Activated CD4-positive, alpha-beta T cell treated with anti-CD3 and anti-CD28 coated beads, Interleukin-2, amount 50 U/mL, for 24 hours (primary cell): Measurements from ENCODE around the gene RAB3B.
"Not testable (repeated sequence)": the region's sequence is repeated elsewhere in the genome, so short reads cannot be mapped to it uniquely, and the experiment has no call there.

ENCODE experiments used
- DNase-seq, 2 donors: peaks; one replicate each; pipeline ENCODE4 v3.0.0-alpha.2; 2020; ENCODE audit warnings: low read depth in 1 of 2, low spot score in 1 of 2

The RAB3B gene

GRCh38 chr1:51875836-51876235 lies 114.7 kb downstream of the RAB3B start:
- DNase-seq, result no peak

DNA sequence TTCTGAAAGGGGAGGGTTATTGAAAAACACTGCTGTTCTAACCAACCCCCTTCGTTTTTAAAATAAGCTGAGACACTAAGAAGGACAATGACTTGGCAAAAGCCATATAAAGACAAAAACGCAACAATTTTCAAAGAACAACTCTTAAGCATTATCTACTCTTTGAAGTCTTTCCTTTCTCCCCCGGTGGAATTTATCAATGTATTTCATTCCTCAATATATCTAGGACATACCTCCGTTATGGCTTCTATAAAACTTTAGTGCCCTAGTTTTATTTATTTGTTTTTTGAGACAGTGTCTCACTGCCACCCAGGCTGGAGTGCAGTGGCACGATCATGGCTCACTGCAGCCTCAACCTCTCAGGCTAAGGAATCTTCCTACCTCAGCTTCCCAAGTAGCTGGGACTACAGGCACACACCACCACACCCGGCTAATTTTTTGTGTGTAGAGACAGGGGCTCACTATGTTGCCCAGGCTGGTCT lies 115.2 kb downstream of the RAB3B start:
- DNase-seq, result no peak

DNA sequence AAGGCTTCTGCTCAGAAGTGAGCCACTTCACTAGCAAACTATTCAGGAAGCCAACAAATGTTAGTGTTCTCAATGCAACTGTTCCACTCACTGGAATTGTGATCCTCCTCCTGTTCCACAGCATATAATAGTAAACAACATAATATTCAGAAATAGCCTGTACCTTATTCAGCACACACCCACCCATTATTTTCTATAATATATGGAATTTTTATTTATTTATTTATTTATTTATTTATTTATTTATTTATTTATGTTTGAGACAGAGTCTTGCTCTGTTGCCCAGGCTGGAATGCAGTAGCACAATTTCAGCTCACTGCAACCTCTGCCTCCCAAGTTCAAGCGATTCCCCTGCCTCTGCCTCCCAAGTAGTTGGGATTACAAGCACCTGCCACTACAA lies 117.2 kb downstream of the RAB3B start:
- DNase-seq, result not testable (repeated sequence)

DNA sequence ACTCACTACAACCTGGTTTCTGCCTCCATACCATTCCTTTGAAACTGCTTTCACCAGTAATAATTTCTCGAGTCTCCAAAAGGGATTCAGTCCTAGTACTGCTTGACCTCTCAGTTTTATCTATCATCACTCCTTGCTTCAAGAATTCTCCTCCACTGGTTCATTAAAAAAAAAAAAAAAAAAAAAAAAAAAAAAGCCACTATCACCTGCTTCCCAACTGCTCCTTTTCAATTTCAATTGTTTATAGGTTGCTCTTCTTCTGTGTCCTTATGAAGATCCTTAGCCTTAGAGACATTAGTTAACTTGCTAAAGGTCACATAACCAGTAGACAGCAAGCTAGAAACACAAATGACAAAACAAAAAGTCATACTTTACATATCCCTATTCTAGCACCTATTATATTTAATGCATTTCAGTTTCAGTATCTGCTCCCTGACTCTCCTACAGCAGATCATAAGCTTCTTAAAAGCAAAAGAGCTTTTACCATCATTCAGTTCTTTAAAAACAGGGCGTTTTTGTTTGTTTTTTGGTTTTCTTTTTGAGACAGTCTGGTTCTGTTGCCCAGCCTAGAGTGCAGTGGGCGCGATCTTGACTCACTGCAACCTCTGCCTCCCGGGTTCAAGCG lies 119.0 kb downstream of the RAB3B start:
- DNase-seq, result no peak

GRCh38 chr1:51870603-51871350 lies 119.7 kb downstream of the RAB3B start:
- no peak for DNase-seq

DNA sequence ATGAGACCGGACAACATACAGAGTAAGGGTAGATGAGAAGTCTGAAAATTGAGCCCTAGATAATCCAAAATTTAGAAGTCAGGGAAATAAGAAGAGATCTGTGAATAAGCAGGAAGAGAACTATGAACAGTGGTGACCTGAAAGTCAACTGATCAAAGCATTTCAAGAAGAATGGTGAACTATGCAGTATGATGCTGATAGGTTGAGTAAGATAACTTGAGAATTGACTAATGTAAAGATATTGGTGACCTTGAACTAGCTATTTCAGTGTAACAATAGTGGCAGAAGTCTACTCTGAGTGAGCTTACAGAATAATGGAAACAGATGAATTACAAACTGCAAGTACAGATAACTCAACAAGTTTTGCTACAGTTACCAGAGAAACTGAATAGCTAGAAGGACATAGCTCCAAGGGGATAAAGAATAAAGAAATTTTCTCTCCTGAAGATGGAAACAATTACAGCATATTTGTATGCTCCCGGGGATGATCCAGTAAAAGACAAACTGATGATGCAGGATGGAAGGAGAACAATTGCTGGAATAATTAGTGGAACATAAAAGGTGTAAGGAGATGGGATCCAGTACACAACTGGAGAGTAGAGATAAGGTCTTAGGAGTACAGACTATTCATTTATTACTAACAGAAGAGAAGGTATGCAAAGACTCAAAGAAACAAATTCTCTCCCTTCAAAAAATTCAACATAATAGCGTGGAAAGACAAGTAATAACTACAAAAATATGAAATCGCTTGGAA lies 122.8 kb downstream of the RAB3B start:
- DNase-seq, result no peak

GRCh38 chr1:51863384-51863783 lies 127.1 kb downstream of the RAB3B start:
- DNase-seq, result no peak

DNA sequence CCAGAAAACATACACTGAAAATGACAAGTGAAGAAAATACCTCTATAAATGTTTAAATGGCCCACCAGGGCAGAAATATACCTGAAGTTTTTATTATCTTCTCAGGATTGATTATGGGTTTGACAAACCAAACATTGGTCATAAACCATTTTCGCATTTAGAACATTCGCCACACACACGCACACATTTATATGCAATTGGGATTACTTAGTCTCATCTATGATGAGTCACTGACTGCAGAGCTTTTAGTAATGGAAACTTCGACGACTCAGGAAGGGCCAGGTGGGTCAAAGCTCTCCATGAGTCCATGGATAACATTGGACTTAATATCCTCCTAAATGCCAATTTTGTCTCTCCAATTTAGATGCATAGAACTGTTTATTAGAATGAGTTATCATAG lies 128.8 kb downstream of the RAB3B start:
- DNase-seq, result no peak

- DNase-seq, result no peak
These were observed 130.8 kb downstream of the RAB3B start for GRCh38 chr1:51859735-51860134.

- DNase-seq, result no peak
These were observed 131.2 kb downstream of the RAB3B start for GRCh38 chr1:51859333-51859732.

- DNase-seq, result no peak
These were observed 131.6 kb downstream of the RAB3B start for GRCh38 chr1:51858892-51859291.
